Natural killer cell (primary cell): Measurements from ENCODE around the gene TMEM94. TPM values are rescaled to one million over a fixed set of nuclear protein-coding genes. Genes with fewer than 3 reads are reported as not detected.

ENCODE experiments used
- ATAC-seq, 3 donors: fragments of 150-1000 bp in 2 of 3; fragments of 200-7000 bp in 1 of 3; cut with Tn5 transposase; 1 replicate in 1 of 3; 2 replicates in 2 of 3; pipeline ENCODE4 v1.10.0; 2021; ENCODE audit warnings: mild to moderate bottlenecking in 2 of 3, moderate library complexity in 2 of 3
- DNase-seq, 2 donors: peaks; one replicate each; pipeline versions ENCODE4 v3.0.0 to v3.0.0-alpha.2; 2013 to 2021; ENCODE audit warnings: mixed read lengths in 1 of 2
- H3K27ac ChIP-seq: one replicate; pipeline ENCODE4 v1.5.1; 2013; ENCODE audit warnings: mild to moderate bottlenecking, low read length
- H3K27me3 ChIP-seq: one replicate; pipeline ENCODE4 v1.6.1; 2013; ENCODE audit warnings: low read length; ENCODE audit not compliant: control insufficient read depth, insufficient read depth
- H3K36me3 ChIP-seq: one replicate; pipeline ENCODE4 v1.6.1; 2013; ENCODE audit warnings: low read length; ENCODE audit not compliant: control insufficient read depth, insufficient read depth
- H3K4me1 ChIP-seq: one replicate; pipeline ENCODE4 v1.6.1; 2013; ENCODE audit warnings: low read length; ENCODE audit not compliant: control insufficient read depth, insufficient read depth
- H3K4me3 ChIP-seq: one replicate; pipeline ENCODE4 v1.5.1; 2013; ENCODE audit warnings: low read length
- H3K9me3 ChIP-seq: one replicate; pipeline ENCODE4 v1.6.1; 2013; ENCODE audit warnings: low read length; ENCODE audit not compliant: control insufficient read depth, insufficient read depth
- H3K27ac Mint-ChIP-seq, 2 donors: one replicate each; pipeline ENCODE4 v1.8.0; 2022; ENCODE audit warnings: mild to moderate bottlenecking in 2 of 2, mixed read lengths in 2 of 2, moderate library complexity in 1 of 2
- H3K27me3 Mint-ChIP-seq, 2 donors: one replicate each; pipeline ENCODE4 v1.8.0; 2022; ENCODE audit warnings: low read depth in 2 of 2, mixed read lengths in 2 of 2
- H3K36me3 Mint-ChIP-seq: one replicate; pipeline ENCODE4 v1.8.0; 2022; ENCODE audit warnings: mixed read lengths
- H3K4me1 Mint-ChIP-seq, 2 donors: one replicate each; pipeline ENCODE4 v1.8.0; 2022; ENCODE audit warnings: mixed read lengths in 2 of 2
- H3K4me3 Mint-ChIP-seq: one replicate; pipeline ENCODE4 v1.8.0; 2022; ENCODE audit warnings: mild to moderate bottlenecking, moderate library complexity, mixed read lengths
- H3K9me3 Mint-ChIP-seq, 2 donors: one replicate each; pipeline ENCODE4 v1.8.0; 2022; ENCODE audit warnings: mixed read lengths in 2 of 2
- WGBS: methylation state at CpG from one replicate; pipeline ENCODE4 v1.1.7; 2013; ENCODE audit warnings: missing lambda C conversion rate; ENCODE audit not compliant: insufficient coverage; 5-methylcytosine and 5-hydroxymethylcytosine counted together
- intact Hi-C: fragments of 100-400 bp; cut with micrococcal nuclease; formaldehyde crosslinking; loops from one replicate; pipeline ENCODE4 v1.14.2; 2022
- total RNA-seq, 4 donors: library from RNA; stranded (reverse); fragments of 120-200 nt in 1 of 4; gene quantifications; one replicate each; pipeline versions ENCODE4 v1.2.3 to v1.2.4, GENCODE V29; 2013 to 2022
- TF ChIP-seq, protein P1 (sequence below): fragments of 200-600 bp; IDR thresholded peaks from one replicate; pipeline ENCODE4 v1.8.0; 2022; ENCODE audit warnings: antibody characterized with exemption

Gene TMEM94
- total RNA-seq, 3 donors from 2014 or later (not counting 1 experiment from before 2014, with no cell fraction given): 84.4 to 142 (median 104) TPM

DNA sequence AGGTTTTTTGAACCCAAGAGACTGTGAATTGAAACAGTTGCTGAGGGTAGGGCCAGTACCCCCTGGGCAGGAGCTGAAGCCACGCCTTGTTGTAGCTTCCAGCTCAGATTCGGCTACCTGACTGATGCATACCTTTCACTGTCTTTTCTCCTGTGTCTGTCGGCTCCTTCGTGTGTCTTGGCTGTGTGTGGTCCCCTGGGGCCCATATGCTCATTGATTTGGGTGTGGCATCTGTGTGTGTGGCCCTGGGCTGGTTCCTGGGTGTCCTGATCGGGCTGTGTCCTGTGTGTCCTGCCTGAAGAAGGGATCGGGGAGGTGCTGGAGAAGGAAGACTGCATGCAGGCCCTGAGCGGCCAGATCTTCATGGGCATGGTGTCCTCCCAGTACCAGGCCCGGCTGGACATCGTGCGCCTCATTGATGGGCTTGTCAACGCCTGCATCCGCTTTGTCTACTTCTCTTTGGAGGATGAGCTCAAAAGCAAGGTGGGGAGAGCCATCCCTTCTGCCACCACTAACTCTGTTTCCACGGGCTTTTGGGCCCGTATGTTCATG is 38.0 kb downstream of the TMEM94 start:
- H3K9me3 ChIP-seq: no peaks in the 10 kb centered on the region
- Mint-ChIP-seq H3K4me1 (no peaks in the 10 kb centered on the region), H3K4me3 (no peak overlapping the region), H3K27ac (no peak overlapping the region), H3K9me3 (no peaks in the 10 kb centered on the region), H3K27me3 (no peaks in the 10 kb centered on the region), H3K36me3 (no peaks in the 10 kb centered on the region)
- TF ChIP-seq, protein P1, sequence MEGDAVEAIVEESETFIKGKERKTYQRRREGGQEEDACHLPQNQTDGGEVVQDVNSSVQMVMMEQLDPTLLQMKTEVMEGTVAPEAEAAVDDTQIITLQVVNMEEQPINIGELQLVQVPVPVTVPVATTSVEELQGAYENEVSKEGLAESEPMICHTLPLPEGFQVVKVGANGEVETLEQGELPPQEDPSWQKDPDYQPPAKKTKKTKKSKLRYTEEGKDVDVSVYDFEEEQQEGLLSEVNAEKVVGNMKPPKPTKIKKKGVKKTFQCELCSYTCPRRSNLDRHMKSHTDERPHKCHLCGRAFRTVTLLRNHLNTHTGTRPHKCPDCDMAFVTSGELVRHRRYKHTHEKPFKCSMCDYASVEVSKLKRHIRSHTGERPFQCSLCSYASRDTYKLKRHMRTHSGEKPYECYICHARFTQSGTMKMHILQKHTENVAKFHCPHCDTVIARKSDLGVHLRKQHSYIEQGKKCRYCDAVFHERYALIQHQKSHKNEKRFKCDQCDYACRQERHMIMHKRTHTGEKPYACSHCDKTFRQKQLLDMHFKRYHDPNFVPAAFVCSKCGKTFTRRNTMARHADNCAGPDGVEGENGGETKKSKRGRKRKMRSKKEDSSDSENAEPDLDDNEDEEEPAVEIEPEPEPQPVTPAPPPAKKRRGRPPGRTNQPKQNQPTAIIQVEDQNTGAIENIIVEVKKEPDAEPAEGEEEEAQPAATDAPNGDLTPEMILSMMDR: no peak
- H3K27me3 ChIP-seq: no peaks in the 10 kb centered on the region
- 95% methylated on average over 14 of the region's 14 CpGs for WGBS
- peaks cover 6% of the 10 kb centered on the region for H3K4me1 ChIP-seq
- ATAC-seq (no peak), DNase-seq (no peak)
- intact Hi-C loops: no loop called here
- no peak overlapping the region for H3K27ac ChIP-seq
- H3K4me3 ChIP-seq: no peak overlapping the region
- peaks cover 75% of the 10 kb centered on the region for H3K36me3 ChIP-seq

DNA sequence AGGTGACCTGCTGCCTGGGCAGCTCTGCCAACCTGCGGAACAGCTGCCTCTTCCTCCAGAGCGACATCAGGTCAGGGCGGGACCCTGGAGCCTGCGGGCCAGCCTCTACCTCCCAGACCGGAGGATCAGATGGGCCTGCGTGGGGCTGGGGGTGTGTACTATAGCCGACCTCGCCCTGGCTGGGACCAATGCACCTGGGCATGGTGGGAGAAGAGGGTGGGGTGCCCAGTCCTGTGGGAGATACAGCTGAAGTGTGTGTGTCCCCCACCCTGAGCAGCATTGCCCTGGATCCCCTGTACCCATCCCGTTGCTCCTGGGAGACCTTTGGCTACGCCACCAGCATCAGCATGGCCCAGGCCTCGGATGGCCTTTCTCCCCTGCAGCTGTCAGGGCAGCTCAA is 39.6 kb downstream of the TMEM94 start:
- no peaks in the 10 kb centered on the region for H3K36me3 Mint-ChIP-seq
- ATAC-seq: no peak
- DNase-seq: no peak
- TF ChIP-seq, protein P1: no peak
- Histone ChIP-seq H3K36me3 (peaks cover 72% of the 10 kb centered on the region), H3K4me3 (no peak overlapping the region), H3K4me1 (peaks cover 6% of the 10 kb centered on the region), H3K9me3 (no peaks in the 10 kb centered on the region), H3K27me3 (no peaks in the 10 kb centered on the region), H3K27ac (no peak overlapping the region)
- no peaks in the 10 kb centered on the region for H3K9me3 Mint-ChIP-seq
- no peak overlapping the region for H3K4me3 Mint-ChIP-seq
- H3K27ac Mint-ChIP-seq: no peak overlapping the region
- no peaks in the 10 kb centered on the region for H3K4me1 Mint-ChIP-seq
- H3K27me3 Mint-ChIP-seq: no peaks in the 10 kb centered on the region
- intact Hi-C loops: no loop called here
- 95% methylated on average over 11 of the region's 11 CpGs for WGBS

DNA sequence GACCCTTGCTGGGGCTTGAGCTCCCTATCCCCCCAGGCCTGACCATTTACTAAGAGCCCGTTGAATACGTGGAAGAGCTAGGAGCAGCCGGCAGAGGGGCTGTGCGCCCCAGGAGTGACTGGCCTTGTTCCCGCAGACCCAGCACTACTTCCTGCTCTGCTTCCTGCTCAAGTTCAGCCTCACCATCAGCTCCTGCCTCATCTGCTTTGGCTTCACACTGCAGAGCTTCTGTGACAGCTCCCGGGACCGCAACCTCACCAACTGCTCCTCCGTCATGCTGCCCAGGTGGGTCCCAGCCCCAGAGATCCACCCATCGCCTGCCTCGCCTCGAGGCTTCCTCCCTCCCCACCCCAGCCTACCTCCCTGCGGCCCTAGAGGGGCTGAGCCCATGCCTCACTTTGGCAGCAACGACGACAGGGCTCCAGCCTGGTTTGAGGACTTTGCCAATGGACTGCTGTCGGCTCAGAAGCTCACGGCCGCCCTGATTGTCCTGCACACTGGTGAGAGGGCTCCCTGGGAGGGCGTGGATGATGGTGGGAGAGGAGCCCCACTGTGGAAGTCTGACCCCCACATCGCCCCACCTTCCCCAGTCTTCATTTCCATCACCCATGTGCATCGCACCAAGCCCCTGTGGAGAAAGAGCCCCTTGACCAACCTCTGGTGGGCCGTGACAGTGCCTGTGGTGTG is 41.7 kb downstream of the TMEM94 start:
- Histone ChIP-seq H3K36me3 (peaks cover 51% of the 10 kb centered on the region), H3K9me3 (no peaks in the 10 kb centered on the region), H3K27ac (no peak overlapping the region), H3K4me1 (peaks cover 7% of the 10 kb centered on the region), H3K27me3 (no peaks in the 10 kb centered on the region), H3K4me3 (no peak overlapping the region)
- Mint-ChIP-seq H3K4me3 (no peak overlapping the region), H3K4me1 (no peaks in the 10 kb centered on the region), H3K9me3 (no peaks in the 10 kb centered on the region), H3K27ac (no peak overlapping the region), H3K36me3 (no peaks in the 10 kb centered on the region), H3K27me3 (no peaks in the 10 kb centered on the region)
- intact Hi-C loops: no loop called here
- TF ChIP-seq, protein P1: no peak
- 53% methylated on average over 19 of the region's 21 CpGs for WGBS
- DNase-seq (peak in 1 of 2 donors; percentile 17), ATAC-seq (peak in 2 of 3 donors; percentile 26 to 42)
